Mesenchymal stem cell (in vitro differentiated cells and primary cell): ENCODE data around the gene SLC12A6.
A peak's percentile ranks its signal among the peaks of the same experiment; 100 is the strongest.

Experiments used
- DNase-seq: peaks from one replicate; pipeline ENCODE4 v3.0.0-alpha.2; 2013
- H2AFZ ChIP-seq: one replicate; pipeline ENCODE4 v1.6.1; 2013; ENCODE audit warnings: low read depth, mild to moderate bottlenecking, control low read depth, inconsistent platforms, low read length, moderate library complexity
- H2AK5ac ChIP-seq: 2 replicates; pipeline ENCODE4 v1.6.1; 2013; ENCODE audit warnings: low read length, moderate library complexity, mild to moderate bottlenecking, inconsistent platforms; ENCODE audit not compliant: severe bottlenecking
- H2BK120ac ChIP-seq: one replicate; pipeline ENCODE4 v1.6.1; 2013; ENCODE audit warnings: low read depth, mild to moderate bottlenecking, inconsistent platforms, low read length, moderate library complexity
- H2BK12ac ChIP-seq, 2 experiments: one replicate each; pipeline ENCODE4 v1.6.1; 2013; ENCODE audit warnings: inconsistent platforms in 2 of 2, low read length in 2 of 2, mild to moderate bottlenecking in 2 of 2, moderate library complexity in 2 of 2, control low read depth in 1 of 2
- H2BK15ac ChIP-seq: one replicate; pipeline ENCODE4 v1.6.1; 2013; ENCODE audit warnings: mild to moderate bottlenecking, low read depth, inconsistent platforms; ENCODE audit not compliant: poor library complexity, severe bottlenecking
- H2BK5ac ChIP-seq: 2 replicates; pipeline ENCODE4 v1.6.1; 2013; ENCODE audit warnings: low read depth, mild to moderate bottlenecking, low read length, control low read depth, inconsistent platforms; ENCODE audit not compliant: poor library complexity, severe bottlenecking
- H3K14ac ChIP-seq, 2 experiments: one replicate each; pipeline ENCODE4 v1.6.1; 2013; ENCODE audit warnings: inconsistent platforms in 2 of 2, low read length in 2 of 2, control low read depth in 1 of 2, mild to moderate bottlenecking in 1 of 2, moderate library complexity in 1 of 2
- H3K18ac ChIP-seq, 2 experiments: one replicate each; pipeline ENCODE4 v1.6.1; 2013; ENCODE audit warnings: inconsistent platforms in 2 of 2, low read length in 2 of 2, control low read depth in 1 of 2, low read depth in 1 of 2, mild to moderate bottlenecking in 1 of 2
- H3K23ac ChIP-seq, 2 experiments: one replicate each; pipeline ENCODE4 v1.6.1; 2013; ENCODE audit warnings: inconsistent platforms in 2 of 2, low read length in 2 of 2, mild to moderate bottlenecking in 2 of 2, moderate library complexity in 2 of 2, control low read depth in 1 of 2
- H3K27ac ChIP-seq: 2 replicates; pipeline ENCODE4 v1.5.1; 2013; ENCODE audit warnings: mild to moderate bottlenecking, moderate library complexity, low read length, control low read depth, inconsistent platforms; ENCODE audit not compliant: poor library complexity, severe bottlenecking
- H3K27me3 ChIP-seq, 2 experiments: 2 replicates each; pipeline versions ENCODE4 v1.6.1 to v1.7.0; 2013; ENCODE audit warnings: low read length in 2 of 2, mild to moderate bottlenecking in 2 of 2, moderate library complexity in 2 of 2, control low read depth in 1 of 2, inconsistent platforms in 1 of 2; ENCODE audit not compliant: control insufficient read depth in 1 of 2, insufficient read depth in 1 of 2
- H3K36me3 ChIP-seq, 2 experiments: 2 replicates each; pipeline versions ENCODE4 v1.6.1 to v1.7.0; 2013; ENCODE audit warnings: low read length in 2 of 2, control low read depth in 1 of 2, inconsistent platforms in 1 of 2, low read depth in 1 of 2, mild to moderate bottlenecking in 1 of 2; ENCODE audit not compliant: insufficient read depth in 2 of 2, control insufficient read depth in 1 of 2
- H3K4ac ChIP-seq, 2 experiments: one replicate each; pipeline ENCODE4 v1.6.1; 2013; ENCODE audit warnings: inconsistent platforms in 2 of 2, low read length in 2 of 2, mild to moderate bottlenecking in 2 of 2, moderate library complexity in 2 of 2, control low read depth in 1 of 2, low read depth in 1 of 2
- H3K4me1 ChIP-seq: 2 replicates; pipeline ENCODE4 v1.6.1; 2013; ENCODE audit warnings: low read depth, low read length, control low read depth; ENCODE audit not compliant: control insufficient read depth, insufficient read depth
- H3K4me2 ChIP-seq: 2 replicates; pipeline ENCODE4 v1.6.1; 2013; ENCODE audit warnings: low read length, mild to moderate bottlenecking, inconsistent platforms; ENCODE audit not compliant: poor library complexity, severe bottlenecking
- H3K4me3 ChIP-seq, 2 experiments: 2 replicates each; pipeline versions ENCODE4 v1.5.1 to v1.7.0; 2013; ENCODE audit warnings: low read length in 2 of 2, mild to moderate bottlenecking in 2 of 2, control low read depth in 1 of 2, low read depth in 1 of 2; ENCODE audit not compliant: insufficient read depth in 1 of 2
- H3K79me1 ChIP-seq: replicated peaks from 2 replicates; pipeline ENCODE4 v1.6.1; 2013; ENCODE audit warnings: mild to moderate bottlenecking, control low read depth, low read length, inconsistent platforms; ENCODE audit not compliant: poor library complexity, severe bottlenecking
- H3K9ac ChIP-seq: 2 replicates; pipeline ENCODE4 v1.7.0; 2013; ENCODE audit warnings: mild to moderate bottlenecking, low read length, moderate library complexity
- H3K9me3 ChIP-seq: 2 replicates; pipeline ENCODE4 v1.7.0; 2013; ENCODE audit warnings: mild to moderate bottlenecking, low read length; ENCODE audit not compliant: control insufficient read depth
- H4K8ac ChIP-seq: one replicate; pipeline ENCODE4 v1.6.1; 2013; ENCODE audit warnings: inconsistent platforms, mild to moderate bottlenecking, low read length, moderate library complexity
- H4K91ac ChIP-seq: one replicate; pipeline ENCODE4 v1.6.1; 2013; ENCODE audit warnings: mild to moderate bottlenecking, low read length, inconsistent platforms
- WGBS: methylation state at CpG from one replicate; pipeline ENCODE4 v1.1.7; 2013; ENCODE audit warnings: mixed read lengths; 5-methylcytosine and 5-hydroxymethylcytosine counted together

Gene SLC12A6

GRCh38 chr15:34240537-34240936, 97.0 kb downstream of the SLC12A6 start:
- Histone ChIP-seq H3K23ac (no peak overlapping the region), H3K27ac (no peak overlapping the region), H3K36me3 (peaks cover 10 to 66% of the 10 kb centered on the region in 2 experiments), H3K27me3 (no peaks in the 10 kb centered on the region), H2BK5ac (no peak overlapping the region), H3K9me3 (no peaks in the 10 kb centered on the region), H2BK12ac (no peak overlapping the region), H4K8ac (no peak overlapping the region), H3K4me3 (no peak overlapping the region), H3K4me1 (peaks cover 3% of the 10 kb centered on the region), H2AK5ac (peak overlapping the region; percentile 53), H3K4me2 (no peak overlapping the region), H3K79me1 (peaks cover under 1% of the 10 kb centered on the region), H3K18ac (no peak overlapping the region), H3K14ac (no peak overlapping the region), H4K91ac (no peak overlapping the region), H2BK15ac (no peak overlapping the region), H3K4ac (no peak overlapping the region), H3K9ac (peak overlapping the region; percentile 75), H2AFZ (no peak overlapping the region), H2BK120ac (no peak overlapping the region)
- 97% methylated on average over 3 of the region's 3 CpGs for WGBS
- no peak for DNase-seq

DNA sequence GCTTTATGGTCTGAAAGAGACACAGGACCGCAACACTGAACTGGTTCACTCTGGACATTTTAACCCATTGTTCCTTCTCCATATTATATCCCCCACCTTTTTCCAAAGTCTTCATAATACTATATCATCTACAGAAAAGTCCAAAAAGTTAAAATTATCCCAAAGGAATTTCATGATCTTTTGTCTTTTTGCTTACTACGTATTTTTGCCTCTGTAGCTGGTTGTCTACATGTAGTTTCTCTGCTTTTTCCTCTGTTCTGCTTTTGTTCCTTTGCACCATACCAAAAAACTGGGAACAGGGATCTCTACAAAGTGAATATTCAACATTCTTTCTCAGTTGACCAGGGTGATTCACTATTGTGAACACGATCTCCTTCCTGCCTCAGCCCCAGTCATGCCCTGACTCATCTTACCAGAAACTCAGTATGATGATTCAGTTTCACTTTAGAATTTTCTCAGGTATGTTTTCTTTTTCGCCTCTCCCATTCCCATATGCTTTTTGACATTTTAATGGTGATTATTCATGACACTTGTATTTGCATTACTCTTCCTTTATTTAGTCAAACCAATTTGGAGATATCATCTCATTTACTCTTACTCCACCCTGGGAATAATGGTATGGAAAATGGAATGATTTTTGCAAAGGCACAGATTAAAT, 98.3 kb downstream of the SLC12A6 start:
- Histone ChIP-seq H2AFZ (peak overlapping the region; percentile 18), H3K4me1 (peaks cover 3% of the 10 kb centered on the region), H3K4me3 (peak overlapping the region in 1 of 2 experiments; percentile 52), H3K14ac (no peak overlapping the region), H3K4me2 (no peak overlapping the region), H2BK15ac (no peak overlapping the region), H2BK5ac (no peak overlapping the region), H4K91ac (peak overlapping the region; percentile 80), H3K27ac (peak overlapping the region; percentile 92), H2AK5ac (peak overlapping the region; percentile 69), H3K27me3 (no peaks in the 10 kb centered on the region), H3K4ac (peak overlapping the region; percentile 29 to 91), H3K9ac (peak overlapping the region; percentile 75), H3K9me3 (no peaks in the 10 kb centered on the region), H3K23ac (no peak overlapping the region), H2BK12ac (peak overlapping the region; percentile 51), H3K79me1 (no peaks in the 10 kb centered on the region), H4K8ac (peak overlapping the region; percentile 41), H3K18ac (peak overlapping the region in 1 of 2 experiments; percentile 82), H2BK120ac (no peak overlapping the region), H3K36me3 (peaks cover 10 to 64% of the 10 kb centered on the region in 2 experiments)
- 48% methylated on average over 3 of the region's 4 CpGs for WGBS
- peak; percentile 75 for DNase-seq

DNA sequence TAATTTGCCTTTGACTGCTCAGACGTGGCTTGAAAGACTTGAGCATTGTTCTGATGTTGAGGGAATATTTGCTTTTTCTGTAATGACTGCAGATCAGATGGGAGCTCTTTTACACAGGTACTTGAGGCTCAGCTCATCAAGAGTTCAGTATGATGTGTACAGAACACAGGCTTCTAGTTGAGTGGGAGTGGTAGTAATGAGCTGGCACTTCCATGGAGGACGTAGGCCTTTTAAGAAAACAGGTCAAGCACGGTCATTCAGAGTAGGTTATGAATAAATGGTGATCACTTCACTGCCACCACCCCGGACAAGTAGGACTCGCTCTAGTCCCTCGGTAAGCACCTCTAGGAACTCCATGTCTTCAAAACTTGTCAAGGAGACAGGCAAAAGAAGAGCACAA, 104.0 kb downstream of the SLC12A6 start:
- H3K27me3 ChIP-seq, result no peaks in the 10 kb centered on the region
- no peak overlapping the region for H3K4me2 ChIP-seq
- H3K23ac ChIP-seq, result no peak overlapping the region
- H2BK5ac ChIP-seq, result no peak overlapping the region
- no peak overlapping the region for H3K4me3 ChIP-seq
- H3K79me1 ChIP-seq, result peaks cover 2% of the 10 kb centered on the region
- DNase-seq, result no peak
- H2BK120ac ChIP-seq, result no peak overlapping the region
- H4K8ac ChIP-seq, result no peak overlapping the region
- WGBS, result 97% methylated on average over 6 of the region's 6 CpGs
- no peak overlapping the region for H2AFZ ChIP-seq
- no peaks in the 10 kb centered on the region for H3K4me1 ChIP-seq
- no peak overlapping the region for H2BK12ac ChIP-seq
- no peak overlapping the region for H4K91ac ChIP-seq
- H3K36me3 ChIP-seq, result peaks cover 20 to 79% of the 10 kb centered on the region in 2 experiments
- no peak overlapping the region for H2AK5ac ChIP-seq
- H3K18ac ChIP-seq, result no peak overlapping the region
- H2BK15ac ChIP-seq, result no peak overlapping the region
- H3K9me3 ChIP-seq, result no peaks in the 10 kb centered on the region
- H3K27ac ChIP-seq, result no peak overlapping the region
- H3K14ac ChIP-seq, result no peak overlapping the region
- H3K4ac ChIP-seq, result no peak overlapping the region
- no peak overlapping the region for H3K9ac ChIP-seq

GRCh38 chr15:34223904-34224596, 113.5 kb downstream of the SLC12A6 start:
- Histone ChIP-seq H2AK5ac (no peak overlapping the region), H3K9me3 (no peaks in the 10 kb centered on the region), H3K4ac (no peak overlapping the region), H4K8ac (peak overlapping the region; percentile 81), H2AFZ (no peak overlapping the region), H2BK15ac (no peak overlapping the region), H3K4me3 (peak overlapping the region in 1 of 2 experiments; percentile 91), H3K36me3 (peaks cover 1 to 19% of the 10 kb centered on the region in 2 experiments), H2BK12ac (no peak overlapping the region), H2BK5ac (no peak overlapping the region), H3K27ac (no peak overlapping the region), H3K14ac (no peak overlapping the region), H3K4me1 (peaks cover 2% of the 10 kb centered on the region), H3K18ac (peak overlapping the region in 1 of 2 experiments; percentile 30), H3K23ac (no peak overlapping the region), H3K4me2 (peak overlapping the region; percentile 20), H3K79me1 (peaks cover 7% of the 10 kb centered on the region), H3K27me3 (no peaks in the 10 kb centered on the region), H3K9ac (peak overlapping the region; percentile 97), H4K91ac (no peak overlapping the region), H2BK120ac (no peak overlapping the region)
- WGBS, result 85% methylated on average over 22 of the region's 24 CpGs
- no peak for DNase-seq
